Right lobe of liver (tissue), 6 donors: Measurements from ENCODE around the gene MUC5B. TPM values are rescaled to one million over a fixed set of nuclear protein-coding genes. Genes with fewer than 3 reads are reported as not detected.

Experiments used
- ATAC-seq, 4 donors: fragments of 200-7000 bp; cut with Tn5 transposase; one replicate each; pipeline ENCODE4 v1.9.1; 2020; ENCODE audit warnings: mild to moderate bottlenecking in 4 of 4, moderate library complexity in 4 of 4
- DNase-seq, 3 donors: peaks; one replicate each; pipeline ENCODE4 v3.0.0-alpha.2; 2020
- H3K27ac ChIP-seq, 3 donors: fragments of 200-600 bp; one replicate each; pipeline ENCODE4 v1.8.0; 2022
- H3K27me3 ChIP-seq, 2 donors: fragments of 200-600 bp; one replicate each; pipeline ENCODE4 v1.8.0; 2022
- H3K36me3 ChIP-seq, 4 donors: fragments of 200-600 bp; sonication (generic) in 1 of 4; one replicate each; pipeline versions ENCODE4 v1.5.1 to v1.8.0; 2017 to 2022; ENCODE audit warnings: control low read depth in 1 of 4
- H3K4me1 ChIP-seq, 4 donors: fragments of 200-600 bp; sonication (generic) in 1 of 4; one replicate each; pipeline versions ENCODE4 v1.5.1 to v1.8.0; 2017 to 2022; ENCODE audit warnings: control low read depth in 1 of 4
- H3K4me3 ChIP-seq, 3 donors: fragments of 200-600 bp; one replicate each; pipeline ENCODE4 v1.8.0; 2022
- H3K9me3 ChIP-seq, 4 donors: fragments of 200-600 bp; sonication (generic) in 1 of 4; one replicate each; pipeline versions ENCODE4 v1.5.1 to v1.8.0; 2017 to 2022; ENCODE audit warnings: control low read depth in 1 of 4
- CTCF ChIP-seq, 4 donors: fragments of 200-600 bp in 3 of 4; fragments of 450-650 bp in 1 of 4; IDR thresholded peaks; one replicate each; pipeline versions ENCODE4 v1.5.1 to v1.8.0; 2016 to 2022; ENCODE audit warnings: antibody characterized with exemption in 4 of 4, mild to moderate bottlenecking in 2 of 4
- POLR2A ChIP-seq: fragments of 450-650 bp; IDR thresholded peaks from one replicate; pipeline ENCODE4 v1.6.1; 2017; ENCODE audit warnings: antibody characterized with exemption, mild to moderate bottlenecking
- WGBS: methylation state at CpG from one replicate; pipeline ENCODE4 v1.1.6; 2018; ENCODE audit warnings: low coverage, low lambda C conversion rate; ENCODE audit not compliant: insufficient coverage; ENCODE audit errors: missing lambda C conversion rate; 5-methylcytosine and 5-hydroxymethylcytosine counted together
- intact Hi-C, 2 donors: fragments of 100-400 bp; cut with DNase I; formaldehyde crosslinking; loops; one replicate each; pipeline versions ENCODE4 v1.11.2 to v1.14.1; 2022
- total RNA-seq, 6 experiments: library from RNA; depleted of rRNA in 2 of 6; stranded (reverse); fragments of >200 nt in 2 of 6; fragmentation: NEBNext Ultra II Directional in 3 of 6; extraction: Animal tissue kit (Norgen Biotek cat#: 25700) in 3 of 6; gene quantifications; one replicate each; pipeline versions ENCODE4 v1.1.0 to v1.2.4, GENCODE V29; 2016 to 2023
- donor health status: DM: no; HTN: yes; CAD: no.
- donor health status: DM: no; HTN: no; CAD: no.
- donor health status: DM: no; HTN: no; CAD: no.
- donor health status: DM: no; HTN: yes; CAD: no.
- donor health status: DM: no; HTN: yes; CAD: no.

Gene MUC5B
- total RNA-seq, 6 experiments from 2014 or later, result 0.06 to 3.7 (median 0.78) TPM

DNA sequence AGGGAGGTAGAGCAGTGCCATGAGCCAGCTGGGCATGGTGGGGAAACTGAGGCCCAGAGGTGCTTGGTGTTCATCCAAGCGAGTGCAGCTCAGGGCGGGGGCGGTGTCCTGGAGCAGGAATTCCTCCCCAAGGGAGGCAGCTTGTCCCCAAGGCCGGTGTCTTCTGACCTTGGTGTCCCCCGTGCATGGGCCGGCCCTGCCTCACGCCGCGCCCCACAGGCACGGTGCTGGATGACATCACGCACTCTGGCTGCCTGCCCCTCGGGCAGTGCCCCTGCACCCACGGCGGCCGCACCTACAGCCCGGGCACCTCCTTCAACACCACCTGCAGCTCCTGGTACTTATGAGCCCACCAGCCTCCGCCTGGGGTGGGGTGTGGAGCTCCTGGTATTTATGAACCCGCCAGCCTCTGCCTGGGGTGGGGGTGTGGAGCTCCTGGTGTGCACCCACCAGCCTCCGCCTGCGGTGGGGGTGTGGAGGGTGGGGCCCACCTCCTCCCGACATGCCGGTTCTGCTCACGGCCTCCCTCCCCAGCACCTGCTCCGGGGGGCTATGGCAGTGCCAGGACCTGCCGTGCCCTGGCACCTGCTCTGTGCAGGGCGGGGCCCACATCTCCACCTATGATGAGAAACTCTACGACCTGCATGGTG lies 6.7 kb downstream of the MUC5B start:
- DNase-seq, result peak; percentile 14 to 50 (median 38)
- Histone ChIP-seq H3K9me3 (no peaks in the 10 kb centered on the region), H3K27ac (no peak overlapping the region), H3K4me1 (no peaks in the 10 kb centered on the region), H3K27me3 (no peaks in the 10 kb centered on the region), H3K36me3 (no peaks in the 10 kb centered on the region), H3K4me3 (no peak overlapping the region)
- intact Hi-C loops, result no loop called here
- TF ChIP-seq POLR2A (no peak), CTCF (IDR thresholded peaks at IDR 0.05) (no peak)
- no peak for ATAC-seq
- WGBS, result no CpG with 5 or more reads among the region's 27 CpGs

- Histone ChIP-seq H3K4me1 (no peaks in the 10 kb centered on the region), H3K4me3 (no peak overlapping the region), H3K36me3 (no peaks in the 10 kb centered on the region), H3K27me3 (no peaks in the 10 kb centered on the region), H3K9me3 (no peaks in the 10 kb centered on the region), H3K27ac (no peak overlapping the region)
- TF ChIP-seq CTCF (IDR thresholded peaks at IDR 0.05), result no peak
- no peak for TF ChIP-seq POLR2A
- 80% methylated on average over 2 of the region's 5 CpGs for WGBS
- intact Hi-C loops, result no loop called here
- DNase-seq (peak; percentile 4 to 46 (median 41)), ATAC-seq (no peak)
Observed at GRCh38 chr11:1230121-1230455, 7.2 kb downstream of the MUC5B start.

GRCh38 chr11:1230456-1231395 lies 7.9 kb downstream of the MUC5B start:
- Histone ChIP-seq H3K4me1 (no peaks in the 10 kb centered on the region), H3K9me3 (no peaks in the 10 kb centered on the region), H3K4me3 (no peak overlapping the region), H3K36me3 (no peaks in the 10 kb centered on the region), H3K27me3 (no peaks in the 10 kb centered on the region), H3K27ac (no peak overlapping the region)
- intact Hi-C loops, result no loop called here
- ATAC-seq, result no peak
- 82% methylated on average over 13 of the region's 45 CpGs for WGBS
- TF ChIP-seq POLR2A (no peak), CTCF (IDR thresholded peaks at IDR 0.05) (no peak)
- peak; percentile 17 to 52 (median 40) for DNase-seq

DNA sequence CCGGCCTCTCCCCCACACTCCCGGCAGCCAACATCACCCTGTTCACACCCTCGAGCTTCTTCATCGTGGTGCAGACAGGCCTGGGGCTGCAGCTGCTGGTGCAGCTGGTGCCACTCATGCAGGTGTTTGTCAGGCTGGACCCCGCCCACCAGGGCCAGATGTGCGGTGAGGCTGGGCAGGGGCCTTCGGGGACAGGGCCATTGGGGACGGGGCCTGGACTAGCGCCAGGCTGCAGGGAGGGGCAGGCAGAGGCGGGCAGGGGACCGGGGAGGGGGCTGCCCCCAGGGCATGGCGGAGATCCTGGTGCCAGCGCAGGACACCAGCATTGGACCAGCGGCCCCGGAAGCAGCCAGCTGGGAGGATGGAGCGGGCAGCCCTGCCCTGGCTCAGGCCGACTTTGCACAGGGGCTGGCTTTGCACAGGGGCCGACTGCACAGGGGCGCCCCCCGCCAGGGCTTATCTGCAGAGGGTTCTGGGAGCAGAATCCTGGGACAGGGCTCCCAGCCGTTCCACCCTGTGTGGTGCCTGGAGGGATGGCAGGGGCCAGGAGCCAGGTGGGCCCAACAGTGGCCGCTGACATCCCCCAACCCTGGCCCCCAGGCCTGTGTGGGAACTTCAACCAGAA lies 8.6 kb downstream of the MUC5B start:
- Histone ChIP-seq H3K4me3 (no peak overlapping the region), H3K4me1 (no peaks in the 10 kb centered on the region), H3K27me3 (no peaks in the 10 kb centered on the region), H3K9me3 (no peaks in the 10 kb centered on the region), H3K36me3 (no peaks in the 10 kb centered on the region), H3K27ac (no peak overlapping the region)
- intact Hi-C loops, result no loop called here
- no peak for TF ChIP-seq POLR2A
- TF ChIP-seq CTCF (IDR thresholded peaks at IDR 0.05), result no peak
- WGBS, result 44% methylated on average over 4 of the region's 22 CpGs
- ATAC-seq (no peak), DNase-seq (peak; percentile 19 to 51 (median 45))
